DND-41 (cell line): ENCODE measurements around the gene TMEM115.

Experiments used
- ATAC-seq: fragments of 200-7000 bp; cut with Tn5 transposase; 3 replicates; pipeline ENCODE4 v1.9.1; 2021; ENCODE audit warnings: low read depth; ENCODE audit not compliant: insufficient read depth
- DNase-seq: peaks from one replicate; pipeline ENCODE4 v3.0.0-alpha.2; 2020
- H2AFZ ChIP-seq: 2 replicates; pipeline ENCODE4 v1.6.0; 2012; ENCODE audit warnings: low read depth, low read length
- H3K27ac ChIP-seq: 2 replicates; pipeline ENCODE4 v1.5.1; 2012; ENCODE audit warnings: low read length, inconsistent platforms
- H3K27me3 ChIP-seq: fragments of 200-600 bp; sonication (generic); 2 replicates; pipeline ENCODE4 v1.6.0; 2012; ENCODE audit warnings: low read length, mild to moderate bottlenecking, inconsistent platforms; ENCODE audit not compliant: insufficient read depth, poor library complexity
- H3K36me3 ChIP-seq: 2 replicates; pipeline ENCODE4 v1.5.1; 2012; ENCODE audit warnings: low read length, inconsistent platforms; ENCODE audit not compliant: insufficient read depth
- H3K4me1 ChIP-seq: 2 replicates; pipeline ENCODE4 v1.5.1; 2012; ENCODE audit warnings: mild to moderate bottlenecking, low read length; ENCODE audit not compliant: insufficient read depth
- H3K4me2 ChIP-seq: 2 replicates; pipeline ENCODE4 v1.6.0; 2012; ENCODE audit warnings: mild to moderate bottlenecking, moderate library complexity, low read length, inconsistent platforms; ENCODE audit not compliant: insufficient read depth
- H3K4me3 ChIP-seq, 2 experiments: fragments of 200-600 bp in 1 of 2; shearing (Covaris generic) in 1 of 2; 2 replicates each; pipeline ENCODE4 v1.5.1; 2012 to 2016; ENCODE audit warnings: inconsistent platforms in 2 of 2, low read length in 2 of 2, mild to moderate bottlenecking in 2 of 2, low read depth in 1 of 2, moderate library complexity in 1 of 2
- H3K79me2 ChIP-seq: 2 replicates; pipeline ENCODE4 v1.6.0; 2012; ENCODE audit warnings: low read length, inconsistent platforms; ENCODE audit not compliant: insufficient read depth
- H3K9ac ChIP-seq: 2 replicates; pipeline ENCODE4 v1.6.0; 2012; ENCODE audit warnings: low read depth, mild to moderate bottlenecking, inconsistent platforms, low read length, moderate library complexity
- H3K9me3 ChIP-seq: 2 replicates; pipeline ENCODE4 v1.5.1; 2012; ENCODE audit warnings: low read length, moderate library complexity, mild to moderate bottlenecking, inconsistent platforms; ENCODE audit not compliant: insufficient read depth, severe bottlenecking
- H4K20me1 ChIP-seq: 2 replicates; pipeline ENCODE4 v1.6.0; 2012; ENCODE audit warnings: low read length; ENCODE audit not compliant: insufficient read depth
- EZH2 ChIP-seq: IDR thresholded peaks from 3 replicates; pipeline ENCODE4 v1.6.1; 2012; ENCODE audit warnings: borderline replicate concordance, low read depth, mild to moderate bottlenecking, moderate library complexity, low read length, inconsistent platforms; ENCODE audit not compliant: severe bottlenecking
- TF ChIP-seq, protein P1 (sequence below): IDR thresholded peaks from 2 replicates; pipeline ENCODE4 v1.5.1; 2012; ENCODE audit warnings: borderline replicate concordance, low read length, moderate library complexity, mild to moderate bottlenecking; ENCODE audit not compliant: poor library complexity, severe bottlenecking; ENCODE audit errors: extremely low read depth

Gene TMEM115

DNA sequence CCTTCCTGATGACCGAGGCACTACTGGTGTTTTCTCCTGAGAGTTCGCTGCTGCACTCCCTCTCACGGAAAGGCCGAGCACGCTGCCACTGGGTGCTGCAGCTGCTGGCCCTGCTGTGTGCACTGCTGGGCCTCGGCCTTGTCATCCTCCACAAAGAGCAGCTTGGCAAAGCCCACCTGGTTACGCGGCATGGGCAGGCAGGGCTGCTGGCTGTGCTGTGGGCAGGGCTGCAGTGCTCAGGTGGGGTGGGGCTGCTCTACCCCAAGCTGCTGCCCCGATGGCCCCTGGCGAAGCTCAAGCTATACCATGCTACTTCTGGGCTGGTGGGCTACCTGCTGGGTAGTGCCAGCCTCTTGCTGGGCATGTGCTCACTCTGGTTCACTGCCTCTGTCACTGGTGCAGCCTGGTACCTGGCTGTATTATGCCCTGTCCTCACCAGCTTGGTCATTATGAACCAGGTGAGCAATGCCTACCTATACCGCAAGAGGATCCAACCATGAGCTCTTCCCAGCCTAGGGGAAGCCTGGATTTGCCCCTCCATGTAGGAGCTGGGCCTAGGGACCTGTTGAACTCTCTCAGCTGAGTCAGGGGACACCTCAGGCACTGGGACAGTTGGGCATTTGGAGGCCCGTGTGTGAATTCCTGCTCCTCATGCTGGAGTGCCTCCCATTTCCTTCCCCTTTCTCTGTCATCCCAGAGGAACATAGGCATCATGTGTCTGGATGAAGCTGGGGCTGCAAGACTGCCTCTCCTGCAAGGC, 5.9 kb downstream of the TMEM115 start:
- no peak for DNase-seq
- peaks cover 53% of the 10 kb centered on the region for H4K20me1 ChIP-seq
- no peak overlapping the region for H3K4me2 ChIP-seq
- no peaks in the 10 kb centered on the region for H3K27me3 ChIP-seq
- no peak overlapping the region for H3K27ac ChIP-seq
- ATAC-seq: no peak
- no peaks in the 10 kb centered on the region for H3K9me3 ChIP-seq
- H3K4me1 ChIP-seq: peaks cover 64% of the 10 kb centered on the region
- no peak overlapping the region for H3K9ac ChIP-seq
- H3K36me3 ChIP-seq: peaks cover 73% of the 10 kb centered on the region
- H2AFZ ChIP-seq: no peak overlapping the region
- H3K79me2 ChIP-seq: peaks cover 76% of the 10 kb centered on the region
- H3K4me3 ChIP-seq: no peak overlapping the region
- TF ChIP-seq, protein P1, sequence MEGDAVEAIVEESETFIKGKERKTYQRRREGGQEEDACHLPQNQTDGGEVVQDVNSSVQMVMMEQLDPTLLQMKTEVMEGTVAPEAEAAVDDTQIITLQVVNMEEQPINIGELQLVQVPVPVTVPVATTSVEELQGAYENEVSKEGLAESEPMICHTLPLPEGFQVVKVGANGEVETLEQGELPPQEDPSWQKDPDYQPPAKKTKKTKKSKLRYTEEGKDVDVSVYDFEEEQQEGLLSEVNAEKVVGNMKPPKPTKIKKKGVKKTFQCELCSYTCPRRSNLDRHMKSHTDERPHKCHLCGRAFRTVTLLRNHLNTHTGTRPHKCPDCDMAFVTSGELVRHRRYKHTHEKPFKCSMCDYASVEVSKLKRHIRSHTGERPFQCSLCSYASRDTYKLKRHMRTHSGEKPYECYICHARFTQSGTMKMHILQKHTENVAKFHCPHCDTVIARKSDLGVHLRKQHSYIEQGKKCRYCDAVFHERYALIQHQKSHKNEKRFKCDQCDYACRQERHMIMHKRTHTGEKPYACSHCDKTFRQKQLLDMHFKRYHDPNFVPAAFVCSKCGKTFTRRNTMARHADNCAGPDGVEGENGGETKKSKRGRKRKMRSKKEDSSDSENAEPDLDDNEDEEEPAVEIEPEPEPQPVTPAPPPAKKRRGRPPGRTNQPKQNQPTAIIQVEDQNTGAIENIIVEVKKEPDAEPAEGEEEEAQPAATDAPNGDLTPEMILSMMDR: no peak
- no peak for TF ChIP-seq EZH2

DNA sequence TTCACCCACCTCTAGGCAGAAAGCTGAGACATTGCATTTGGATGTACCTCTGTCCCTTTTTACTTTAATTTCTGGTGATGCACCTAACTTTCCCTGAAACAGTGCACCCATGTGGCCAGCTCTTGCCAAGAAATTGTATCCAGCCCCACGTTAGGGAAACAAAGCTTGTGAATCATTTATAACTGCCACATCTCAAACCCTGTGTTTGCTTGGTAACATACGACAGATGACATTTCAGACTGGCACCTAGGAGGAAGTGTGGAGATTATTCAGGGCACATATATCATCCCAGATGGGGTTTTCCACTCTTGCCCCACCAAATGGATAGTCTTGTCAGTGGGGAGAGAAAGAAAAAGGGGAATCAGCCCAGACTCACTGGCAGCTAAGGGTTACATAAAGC, 6.5 kb downstream of the TMEM115 start:
- H4K20me1 ChIP-seq: peaks cover 50% of the 10 kb centered on the region
- H3K4me1 ChIP-seq: peaks cover 62% of the 10 kb centered on the region
- ATAC-seq: no peak
- H3K79me2 ChIP-seq: peaks cover 72% of the 10 kb centered on the region
- peaks cover 73% of the 10 kb centered on the region for H3K36me3 ChIP-seq
- no peaks in the 10 kb centered on the region for H3K27me3 ChIP-seq
- H3K9me3 ChIP-seq: no peaks in the 10 kb centered on the region
- H2AFZ ChIP-seq: no peak overlapping the region
- H3K4me3 ChIP-seq: no peak overlapping the region
- DNase-seq: no peak
- H3K9ac ChIP-seq: no peak overlapping the region
- no peak overlapping the region for H3K27ac ChIP-seq
- H3K4me2 ChIP-seq: no peak overlapping the region
- TF ChIP-seq, protein P1: peak; percentile 47
- no peak for TF ChIP-seq EZH2

DNA sequence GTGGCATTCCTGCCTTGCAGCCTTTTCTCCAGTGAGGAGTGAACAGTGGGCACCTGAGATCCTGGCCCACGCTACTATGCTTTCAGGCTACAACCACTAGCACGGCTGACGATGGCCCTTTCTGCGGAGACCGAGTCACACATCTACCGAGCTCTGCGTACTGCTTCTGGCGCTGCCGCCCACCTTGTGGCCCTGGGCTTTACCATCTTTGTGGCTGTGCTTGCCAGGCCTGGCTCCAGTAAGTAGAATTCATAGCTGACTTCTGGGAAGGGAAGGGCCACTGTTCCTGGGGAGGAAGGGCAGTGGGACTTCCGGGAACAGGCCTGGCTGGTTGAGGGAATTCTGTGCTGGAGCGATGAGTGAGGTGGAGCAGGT, 8.0 kb downstream of the TMEM115 start:
- Histone ChIP-seq H3K9ac (peak overlapping the region; percentile 61), H3K27me3 (no peaks in the 10 kb centered on the region), H3K79me2 (peaks cover 57% of the 10 kb centered on the region), H3K4me3 (peak overlapping the region; percentile 26 to 76), H3K27ac (peak overlapping the region; percentile 93), H2AFZ (peak overlapping the region; percentile 90; the same call in 1 of the 2 replicates), H3K36me3 (peaks cover 64% of the 10 kb centered on the region), H4K20me1 (peaks cover 35% of the 10 kb centered on the region), H3K4me2 (peak overlapping the region; percentile 89), H3K4me1 (peaks cover 47% of the 10 kb centered on the region), H3K9me3 (no peaks in the 10 kb centered on the region)
- no peak for DNase-seq
- ATAC-seq: 0 out of 3 replicates have a peak, but pooled peaks have one; percentile 0
- no peak for TF ChIP-seq EZH2
- TF ChIP-seq, protein P1: no peak
